Breast epithelium (tissue), 4 donors: ENCODE measurements around the gene MANSC4. TPM values are rescaled to one million over a fixed set of nuclear protein-coding genes. Genes with fewer than 3 reads are reported as not detected.

Source experiments
- DNase-seq, 2 donors: peaks; one replicate each; pipeline ENCODE4 v3.0.0-alpha.2; 2019; ENCODE audit warnings: low spot score in 2 of 2
- H3K27ac ChIP-seq, 2 donors: fragments of 200-600 bp; sonication (generic) in 1 of 2; one replicate each; pipeline ENCODE4 v1.5.1; 2016 to 2019; ENCODE audit warnings: mild to moderate bottlenecking in 1 of 2
- H3K27me3 ChIP-seq, 2 donors: fragments of 200-600 bp; sonication (generic) in 1 of 2; one replicate each; pipeline versions ENCODE4 v1.5.1 to v1.6.0; 2017 to 2019; ENCODE audit warnings: control low read depth in 1 of 2, mild to moderate bottlenecking in 1 of 2
- H3K36me3 ChIP-seq: fragments of 200-600 bp; one replicate; pipeline ENCODE4 v1.5.1; 2019
- H3K4me1 ChIP-seq, 2 donors: fragments of 200-600 bp; sonication (generic); one replicate each; pipeline ENCODE4 v1.5.1; 2016 to 2019; ENCODE audit warnings: control low read depth in 1 of 2
- H3K4me3 ChIP-seq, 3 donors: fragments of 200-600 bp; sonication (generic); 1 replicate in 2 of 3; 2 replicates in 1 of 3; pipeline ENCODE4 v1.5.1; 2016 to 2019; ENCODE audit warnings: mild to moderate bottlenecking in 3 of 3, moderate library complexity in 2 of 3
- H3K9me3 ChIP-seq, 2 donors: fragments of 200-600 bp; sonication (generic) in 1 of 2; one replicate each; pipeline ENCODE4 v1.5.1; 2016 to 2019; ENCODE audit warnings: control low read depth in 1 of 2
- POLR2A ChIP-seq: fragments of 450-650 bp; IDR thresholded peaks from one replicate; pipeline ENCODE4 v1.6.1; 2016; ENCODE audit warnings: antibody characterized with exemption, mild to moderate bottlenecking, moderate library complexity
- POLR2AphosphoS5 ChIP-seq, 3 donors: sonication (generic); formaldehyde crosslinking; IDR thresholded peaks; one replicate each; pipeline ENCODE4 v1.6.1; 2017; ENCODE audit warnings: antibody characterized with exemption in 3 of 3
- intact Hi-C: fragments of 100-400 bp; cut with DNase I; formaldehyde crosslinking; loops from one replicate; pipeline ENCODE4 v1.15.1; 2023; ENCODE audit warnings: low total_unique reads
- total RNA-seq, 3 donors: library from RNA; depleted of rRNA; stranded (reverse); fragments of >200 nt; gene quantifications; one replicate each; pipeline ENCODE4 v1.1.0, GENCODE V29; 2016
- TF ChIP-seq, protein P1 (sequence below), 3 donors: fragments of 450-650 bp; IDR thresholded peaks; one replicate each; pipeline ENCODE4 v1.5.1; 2016 to 2017; ENCODE audit warnings: antibody characterized with exemption in 3 of 3, mild to moderate bottlenecking in 3 of 3, moderate library complexity in 3 of 3

MANSC4 gene
- total RNA-seq, 3 donors from 2014 or later, result 0.73 TPM; not detected in 2

GRCh38 chr12:27807063-27807703 is 27.1 kb upstream of the MANSC4 start:
- Histone ChIP-seq H3K9me3 (no peaks in the 10 kb centered on the region), H3K36me3 (no peaks in the 10 kb centered on the region), H3K4me3 (no peak overlapping the region), H3K4me1 (no peaks in the 10 kb centered on the region), H3K27ac (no peak overlapping the region), H3K27me3 (no peaks in the 10 kb centered on the region)
- DNase-seq, result no peak
- intact Hi-C loops, result no loop called here
- TF ChIP-seq, protein P1, sequence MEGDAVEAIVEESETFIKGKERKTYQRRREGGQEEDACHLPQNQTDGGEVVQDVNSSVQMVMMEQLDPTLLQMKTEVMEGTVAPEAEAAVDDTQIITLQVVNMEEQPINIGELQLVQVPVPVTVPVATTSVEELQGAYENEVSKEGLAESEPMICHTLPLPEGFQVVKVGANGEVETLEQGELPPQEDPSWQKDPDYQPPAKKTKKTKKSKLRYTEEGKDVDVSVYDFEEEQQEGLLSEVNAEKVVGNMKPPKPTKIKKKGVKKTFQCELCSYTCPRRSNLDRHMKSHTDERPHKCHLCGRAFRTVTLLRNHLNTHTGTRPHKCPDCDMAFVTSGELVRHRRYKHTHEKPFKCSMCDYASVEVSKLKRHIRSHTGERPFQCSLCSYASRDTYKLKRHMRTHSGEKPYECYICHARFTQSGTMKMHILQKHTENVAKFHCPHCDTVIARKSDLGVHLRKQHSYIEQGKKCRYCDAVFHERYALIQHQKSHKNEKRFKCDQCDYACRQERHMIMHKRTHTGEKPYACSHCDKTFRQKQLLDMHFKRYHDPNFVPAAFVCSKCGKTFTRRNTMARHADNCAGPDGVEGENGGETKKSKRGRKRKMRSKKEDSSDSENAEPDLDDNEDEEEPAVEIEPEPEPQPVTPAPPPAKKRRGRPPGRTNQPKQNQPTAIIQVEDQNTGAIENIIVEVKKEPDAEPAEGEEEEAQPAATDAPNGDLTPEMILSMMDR (IDR thresholded peaks at IDR 0.05), result no peak
- TF ChIP-seq POLR2AphosphoS5 (IDR thresholded peaks at IDR 0.05) (no peak), POLR2A (no peak)

GRCh38 chr12:27806259-27806658 is 26.2 kb upstream of the MANSC4 start:
- H3K4me1 ChIP-seq, result no peaks in the 10 kb centered on the region
- no peaks in the 10 kb centered on the region for H3K36me3 ChIP-seq
- intact Hi-C loops, result no loop called here
- H3K27ac ChIP-seq, result no peak overlapping the region
- no peaks in the 10 kb centered on the region for H3K27me3 ChIP-seq
- TF ChIP-seq POLR2A (no peak), POLR2AphosphoS5 (IDR thresholded peaks at IDR 0.05) (no peak)
- TF ChIP-seq, protein P1 (IDR thresholded peaks at IDR 0.05), result no peak
- no peak overlapping the region for H3K4me3 ChIP-seq
- no peaks in the 10 kb centered on the region for H3K9me3 ChIP-seq
- DNase-seq, result no peak

- H3K4me1 ChIP-seq, result no peaks in the 10 kb centered on the region
- H3K4me3 ChIP-seq, result no peak overlapping the region
- no peaks in the 10 kb centered on the region for H3K9me3 ChIP-seq
- no peaks in the 10 kb centered on the region for H3K27me3 ChIP-seq
- TF ChIP-seq POLR2A (no peak), POLR2AphosphoS5 (IDR thresholded peaks at IDR 0.05) (no peak)
- TF ChIP-seq, protein P1 (IDR thresholded peaks at IDR 0.05), result no peak
- no peak overlapping the region for H3K27ac ChIP-seq
- intact Hi-C loops, result no loop called here
- H3K36me3 ChIP-seq, result no peaks in the 10 kb centered on the region
- DNase-seq, result no peak
Observed at GRCh38 chr12:27805238-27805637, 25.2 kb upstream of the MANSC4 start.

DNA sequence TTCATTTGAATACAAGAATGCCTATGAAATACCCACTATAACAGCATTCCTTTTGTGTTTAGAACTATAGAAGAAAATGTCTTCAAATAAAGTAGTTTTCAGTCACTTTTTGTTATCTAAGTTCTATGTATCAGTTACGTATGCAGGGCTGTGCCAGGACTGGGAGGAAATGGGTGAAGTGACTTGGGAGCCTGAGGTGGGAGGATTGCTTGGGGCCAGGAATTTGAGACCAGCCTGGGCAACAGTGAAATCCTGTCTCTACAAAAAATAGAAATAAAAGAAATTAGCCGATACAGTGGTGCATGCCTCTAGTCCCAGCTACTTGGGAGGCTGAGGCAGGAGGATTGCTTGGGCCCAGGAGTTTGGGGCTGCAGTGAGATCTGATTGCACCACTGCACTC is 22.9 kb upstream of the MANSC4 start:
- H3K36me3 ChIP-seq, result no peaks in the 10 kb centered on the region
- H3K27me3 ChIP-seq, result no peaks in the 10 kb centered on the region
- H3K9me3 ChIP-seq, result no peaks in the 10 kb centered on the region
- no peak overlapping the region for H3K4me3 ChIP-seq
- DNase-seq, result no peak
- no peak overlapping the region for H3K27ac ChIP-seq
- TF ChIP-seq, protein P1 (IDR thresholded peaks at IDR 0.05), result no peak
- TF ChIP-seq POLR2AphosphoS5 (IDR thresholded peaks at IDR 0.05) (no peak), POLR2A (no peak)
- intact Hi-C loops, result no loop called here
- H3K4me1 ChIP-seq, result no peaks in the 10 kb centered on the region

DNA sequence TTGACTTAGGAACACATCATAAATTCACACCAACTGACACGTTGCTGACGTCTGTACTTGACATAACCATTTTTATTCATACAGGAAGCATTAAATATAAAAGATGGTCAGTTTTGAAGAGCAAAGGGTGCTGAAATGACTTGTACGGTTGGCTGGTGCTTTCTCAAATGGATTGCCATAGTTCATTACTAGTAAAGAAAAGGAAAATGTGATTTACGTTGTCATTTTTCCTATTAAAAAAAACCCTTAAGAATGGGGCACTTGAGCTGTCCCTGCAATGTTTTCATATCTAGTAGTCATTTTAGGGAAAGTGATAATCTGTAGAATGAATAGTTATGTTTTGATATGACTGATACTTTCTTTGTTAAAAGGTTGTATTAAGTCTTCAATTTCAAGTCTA is 22.5 kb upstream of the MANSC4 start:
- H3K27ac ChIP-seq, result no peak overlapping the region
- no peaks in the 10 kb centered on the region for H3K27me3 ChIP-seq
- TF ChIP-seq POLR2AphosphoS5 (IDR thresholded peaks at IDR 0.05) (no peak), POLR2A (no peak)
- TF ChIP-seq, protein P1 (IDR thresholded peaks at IDR 0.05), result no peak
- intact Hi-C loops, result no loop called here
- no peak for DNase-seq
- H3K4me3 ChIP-seq, result no peak overlapping the region
- no peaks in the 10 kb centered on the region for H3K9me3 ChIP-seq
- H3K4me1 ChIP-seq, result no peaks in the 10 kb centered on the region
- no peaks in the 10 kb centered on the region for H3K36me3 ChIP-seq
